Activated T-cell treated with anti-CD3 and anti-CD28 coated beads, Interleukin-2, amount 50 U/mL, for 1 hour (primary cell): Measurements from ENCODE around the gene MRLN.

Experiments used
- DNase-seq: peaks from one replicate; pipeline ENCODE4 v3.0.0-alpha.2; 2020

Gene MRLN

GRCh38 chr10:59702347-59702746 is 50.9 kb downstream of the MRLN start:
- no peak for DNase-seq

GRCh38 chr10:59700709-59701108 is 52.5 kb downstream of the MRLN start:
- no peak for DNase-seq

GRCh38 chr10:59698326-59698725 is 54.9 kb downstream of the MRLN start:
- no peak for DNase-seq

- DNase-seq, result no peak
These were observed 57.6 kb downstream of the MRLN start for GRCh38 chr10:59695637-59696036.

GRCh38 chr10:59694936-59695335 is 58.3 kb downstream of the MRLN start:
- DNase-seq, result no peak

- DNase-seq, result no peak
These were observed 61.1 kb downstream of the MRLN start for GRCh38 chr10:59692113-59692512.

- no peak for DNase-seq
These were observed 64.3 kb downstream of the MRLN start for GRCh38 chr10:59688921-59689351.

GRCh38 chr10:59687657-59688056 is 65.6 kb downstream of the MRLN start:
- DNase-seq, result no peak
